NCI-H2227 (cell line): ENCODE data around the gene HDDC2.

Experiments
- DNase-seq: peaks from one replicate; lab custom pipeline; 2025; ENCODE audit not compliant: unreplicated experiment; lab: John Stamatoyannopoulos, UW

Gene HDDC2, protein sequence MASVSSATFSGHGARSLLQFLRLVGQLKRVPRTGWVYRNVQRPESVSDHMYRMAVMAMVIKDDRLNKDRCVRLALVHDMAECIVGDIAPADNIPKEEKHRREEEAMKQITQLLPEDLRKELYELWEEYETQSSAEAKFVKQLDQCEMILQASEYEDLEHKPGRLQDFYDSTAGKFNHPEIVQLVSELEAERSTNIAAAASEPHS

GRCh38 chr6:125301435-125302391 is at the start of gene HDDC2:
Gene HDDC2, minus strand, starts transcription at chr6:125301967. Its CDS starts 35 bp downstream, at chr6:125301932.
- DNase-seq = peak; percentile 67

GRCh38 chr6:125346926-125347563 is 45.3 kb upstream of the HDDC2 start:
- no peak for DNase-seq

DNA sequence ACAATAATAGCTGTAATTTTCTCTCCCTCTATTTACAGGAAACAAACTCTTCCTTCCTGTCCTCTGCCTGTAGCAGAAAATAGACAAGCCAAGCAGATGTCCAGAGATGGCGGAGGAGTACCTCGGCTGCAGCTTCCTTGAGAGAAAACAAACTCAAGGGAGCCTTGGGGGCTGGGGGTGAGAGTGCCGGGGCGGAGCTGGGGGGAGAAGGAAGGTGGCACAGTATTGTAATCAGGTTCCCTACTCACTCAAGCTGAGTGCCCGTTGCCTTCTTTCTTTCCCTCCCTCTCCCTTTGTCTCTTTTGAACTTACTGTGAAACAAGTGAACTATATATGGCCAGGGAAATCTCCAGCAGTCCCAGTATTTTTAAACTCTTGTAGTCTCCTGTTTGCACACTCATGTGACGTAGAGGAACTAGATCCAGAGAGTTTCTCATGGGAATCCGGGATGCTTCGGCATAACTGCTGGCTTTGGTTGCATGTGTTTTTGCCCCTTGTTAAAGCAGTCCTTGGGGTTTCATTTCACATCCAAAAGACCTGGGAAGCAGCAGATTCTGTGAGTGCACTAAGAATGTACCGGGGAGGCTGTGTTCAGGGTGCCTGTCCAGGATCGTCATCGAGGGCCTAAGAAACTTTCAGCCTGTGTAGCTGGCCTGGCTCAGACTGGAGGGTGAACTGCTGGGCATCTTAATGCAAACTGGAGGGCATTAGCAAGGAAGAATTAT is 44.6 kb upstream of the HDDC2 start:
- peak; percentile 23 for DNase-seq

- DNase-seq = no peak
Observed at GRCh38 chr6:125341460-125341859, 39.7 kb upstream of the HDDC2 start.

- DNase-seq = no peak
Observed at GRCh38 chr6:125340991-125341390, 39.2 kb upstream of the HDDC2 start.

DNA sequence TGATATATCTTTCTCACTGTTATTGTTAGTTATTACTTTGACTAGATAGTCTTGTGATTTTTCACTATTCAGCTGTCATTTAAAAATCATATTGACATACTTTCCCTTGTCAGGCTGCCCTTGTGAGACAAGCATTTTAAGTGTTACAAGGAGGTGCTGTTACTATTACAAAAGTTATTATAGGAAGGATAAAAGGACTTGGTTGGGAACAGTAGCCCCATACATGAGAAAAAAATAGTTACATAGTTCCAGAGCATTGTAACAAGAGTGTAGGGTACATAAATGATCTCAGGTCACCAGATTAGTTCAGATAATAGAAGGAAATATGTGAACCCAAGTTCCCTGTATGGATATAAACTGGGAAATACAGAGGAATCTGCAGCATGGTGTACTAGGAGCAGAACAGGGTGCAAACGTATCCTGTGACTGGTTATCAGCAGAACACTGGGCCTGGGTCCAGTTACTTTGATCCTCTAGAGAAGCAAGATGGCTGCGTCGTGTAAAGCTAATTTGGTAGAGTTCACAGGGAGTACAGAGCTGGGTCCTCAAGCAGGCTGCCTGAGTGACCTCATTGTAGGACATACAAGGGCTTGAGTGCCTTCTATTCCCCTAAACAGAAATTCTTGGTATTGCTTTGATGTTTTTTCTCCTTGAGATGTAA is 38.5 kb upstream of the HDDC2 start:
- no peak for DNase-seq

DNA sequence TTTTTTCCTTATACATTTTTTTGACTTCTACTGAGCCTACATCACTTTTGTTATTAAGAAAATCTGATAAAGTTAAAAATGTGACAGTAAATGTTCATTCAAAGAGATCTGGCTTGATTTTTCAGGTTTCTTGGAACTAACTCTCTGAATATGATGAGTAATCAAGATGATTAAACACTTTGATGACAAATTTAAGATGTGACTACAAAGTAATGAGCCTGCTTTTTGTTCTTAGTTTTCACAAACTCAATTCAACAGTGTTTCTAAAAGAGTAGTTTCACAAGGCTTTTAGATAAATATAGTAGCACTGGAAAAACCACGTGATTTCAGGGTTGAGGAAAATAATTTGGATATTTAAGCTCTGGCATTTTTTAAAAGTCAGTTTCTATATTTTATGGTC is 37.9 kb upstream of the HDDC2 start:
- no peak for DNase-seq

DNA sequence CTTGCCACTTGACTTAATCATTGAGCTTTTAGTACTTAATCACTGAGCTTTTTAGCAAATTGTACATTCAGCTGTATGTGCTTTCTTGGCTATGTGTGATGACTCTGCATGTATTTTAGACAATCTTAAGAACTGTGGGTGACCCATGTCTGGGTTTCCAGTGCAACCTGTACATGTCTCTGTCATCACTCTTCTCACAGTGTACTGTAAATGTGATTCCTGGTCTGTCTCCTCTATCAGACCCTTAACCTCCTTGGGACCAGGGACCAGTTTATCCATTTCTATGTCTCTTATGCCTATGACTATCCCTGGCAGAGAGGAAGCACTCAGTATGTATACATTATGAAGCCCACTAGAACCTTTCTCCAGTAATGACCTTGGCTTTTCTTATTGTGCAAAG is 36.6 kb upstream of the HDDC2 start:
- no peak for DNase-seq

DNA sequence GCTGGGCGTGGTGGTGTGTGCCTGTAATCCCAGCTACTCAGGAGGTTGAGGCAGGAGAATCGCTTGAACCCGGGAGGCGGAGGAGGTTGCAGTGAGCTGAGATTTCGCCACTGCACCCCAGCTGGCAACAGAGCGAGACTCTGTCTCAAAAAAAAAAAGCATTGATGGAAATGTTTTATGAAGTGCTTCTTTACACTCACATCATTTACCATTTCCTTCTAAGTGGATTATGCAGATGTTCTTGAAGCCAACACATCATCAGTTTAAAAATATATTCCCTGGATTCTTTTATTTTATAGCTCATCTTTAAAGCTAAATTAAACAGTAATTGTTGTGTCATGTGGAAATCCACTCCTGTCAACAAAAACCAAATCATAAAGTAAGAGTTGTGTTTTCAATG is 35.9 kb upstream of the HDDC2 start:
- DNase-seq = no peak

- no peak for DNase-seq
Observed at GRCh38 chr6:125332664-125333063, 30.9 kb upstream of the HDDC2 start.

GRCh38 chr6:125325586-125325985 is 23.8 kb upstream of the HDDC2 start:
- no peak for DNase-seq

DNA sequence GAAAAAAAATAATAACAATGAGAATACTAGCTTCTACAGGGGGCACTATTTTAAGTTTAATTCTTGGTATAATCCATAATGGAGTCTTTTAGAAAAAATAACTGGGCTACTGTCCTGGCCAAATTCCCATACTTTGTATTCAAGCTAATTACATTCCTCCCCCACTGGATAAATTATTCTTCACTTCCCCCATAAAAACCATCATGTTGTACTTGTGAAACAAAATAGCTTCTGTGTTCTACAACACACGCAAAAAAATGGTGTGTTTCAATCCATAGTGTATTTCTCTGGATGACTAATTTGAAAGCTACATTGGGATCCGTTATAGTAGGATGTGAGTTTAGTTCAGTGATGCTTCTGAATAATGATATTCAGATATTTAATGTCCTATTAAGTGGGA is 21.6 kb upstream of the HDDC2 start:
- DNase-seq = no peak

DNA sequence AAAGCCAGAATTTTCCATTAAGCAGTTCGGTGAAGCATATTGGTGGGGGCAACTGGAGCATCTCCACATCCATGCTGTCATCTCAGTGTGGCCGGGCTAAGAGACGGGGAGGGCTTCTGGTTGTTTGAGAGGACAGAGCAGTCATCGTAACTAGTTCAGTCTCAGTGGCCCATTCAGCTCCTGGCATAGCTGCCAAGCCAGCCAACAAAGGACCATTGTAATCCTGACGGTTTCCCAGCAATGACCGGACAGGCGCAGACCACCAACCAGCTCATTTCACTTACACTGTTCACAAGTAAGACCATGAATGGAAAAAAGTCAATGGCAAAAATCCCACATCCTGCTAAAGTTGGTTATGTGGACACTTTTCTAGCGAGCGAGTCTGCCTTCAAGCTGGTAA is 14.9 kb upstream of the HDDC2 start:
- DNase-seq = no peak

DNA sequence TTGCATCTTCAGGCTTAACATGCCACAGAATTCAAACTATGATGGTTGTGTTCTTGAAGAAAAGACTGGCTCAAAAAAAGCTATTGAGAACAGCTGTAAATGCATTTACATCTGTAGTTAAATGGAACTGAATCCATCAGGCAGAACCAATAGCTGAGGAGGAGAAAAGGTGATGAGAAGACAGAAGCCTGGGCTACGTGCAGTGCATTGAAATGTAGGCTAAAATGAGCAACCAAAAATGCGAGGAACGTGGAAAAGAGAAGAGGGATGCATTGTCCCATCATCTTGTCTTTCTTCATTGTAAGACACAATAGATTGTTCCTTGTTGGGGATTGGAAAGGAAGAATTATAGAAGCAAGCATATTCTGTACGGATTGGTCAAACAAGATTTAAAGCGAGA is 13.8 kb upstream of the HDDC2 start:
- no peak for DNase-seq

GRCh38 chr6:125314009-125314581 is 12.3 kb upstream of the HDDC2 start:
- DNase-seq = peak; percentile 72

- no peak for DNase-seq
Observed at GRCh38 chr6:125312950-125313349, 11.2 kb upstream of the HDDC2 start.

GRCh38 chr6:125312478-125312877 is 10.7 kb upstream of the HDDC2 start:
- no peak for DNase-seq

DNA sequence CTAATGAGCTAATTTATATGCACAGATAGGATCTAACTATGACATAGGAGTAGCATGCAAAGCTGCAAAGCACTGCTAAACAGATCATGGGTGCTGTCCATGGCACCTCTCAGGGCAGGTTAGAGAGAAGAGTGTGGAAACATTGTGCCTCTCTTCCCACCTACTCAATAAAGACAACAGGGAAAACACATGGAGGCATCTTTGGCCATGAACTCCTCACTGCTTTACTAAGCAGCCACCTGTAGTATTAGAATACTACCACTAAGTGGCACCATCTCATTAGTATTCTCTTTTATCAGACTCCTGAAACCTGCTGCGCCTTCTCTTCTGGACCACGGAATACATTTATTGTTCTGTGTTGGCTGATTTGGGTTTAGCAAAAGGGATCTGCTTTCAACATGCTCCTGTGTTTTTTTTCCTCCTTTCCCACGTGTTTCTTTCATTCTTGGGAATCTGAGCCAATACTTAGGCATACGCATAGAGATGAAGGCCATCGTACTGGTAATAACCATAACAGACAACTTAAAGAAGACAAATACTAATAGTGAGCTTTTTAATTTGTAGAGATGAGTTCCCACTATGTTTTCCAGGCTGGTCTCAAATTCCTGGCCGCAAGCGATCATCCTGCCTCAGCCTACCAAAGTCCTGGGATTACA is 9.4 kb upstream of the HDDC2 start:
- DNase-seq = peak; percentile 78

GRCh38 chr6:125307964-125308615 is 6.3 kb upstream of the HDDC2 start:
- no peak for DNase-seq
